HEK293 (cell line): ENCODE results near the gene PLPPR1.

Experiments
- HOXC10 ChIP-seq: sonication (generic); formaldehyde crosslinking; IDR thresholded peaks from 2 replicates; pipeline ENCODE4 v1.8.1; 2023; ENCODE audit warnings: mild to moderate bottlenecking, missing genetic modification reagents
- PRDM4 ChIP-seq: fragments of 450-650 bp; formaldehyde crosslinking; IDR thresholded peaks from 2 replicates; pipeline ENCODE4 v1.5.1; 2017; ENCODE audit warnings: missing biosample characterization, missing genetic modification characterization
- REST ChIP-seq: fragments of 450-650 bp; formaldehyde crosslinking; IDR thresholded peaks from 2 replicates; pipeline ENCODE4 v1.5.1; 2016; ENCODE audit warnings: missing biosample characterization, missing genetic modification characterization
- SALL2 ChIP-seq: fragments of 450-650 bp; formaldehyde crosslinking; IDR thresholded peaks from 2 replicates; pipeline ENCODE4 v1.5.0; 2017; ENCODE audit warnings: missing biosample characterization, mild to moderate bottlenecking, missing genetic modification characterization, borderline replicate concordance
- ZFP37 ChIP-seq: fragments of 450-650 bp; formaldehyde crosslinking; IDR thresholded peaks from 2 replicates; pipeline ENCODE4 v1.5.1; 2016; ENCODE audit warnings: missing biosample characterization, missing genetic modification characterization
- ZNF114 ChIP-seq: fragments of 450-650 bp; formaldehyde crosslinking; IDR thresholded peaks from 2 replicates; pipeline ENCODE4 v1.5.0; 2017; ENCODE audit warnings: missing biosample characterization, missing genetic modification characterization
- ZNF280D ChIP-seq: fragments of 450-650 bp; formaldehyde crosslinking; IDR thresholded peaks from 2 replicates; pipeline ENCODE4 v1.5.1; 2016; ENCODE audit warnings: missing biosample characterization, missing genetic modification characterization
- ZNF544 ChIP-seq: fragments of 450-650 bp; formaldehyde crosslinking; IDR thresholded peaks from 2 replicates; pipeline ENCODE4 v1.5.0; 2017; ENCODE audit warnings: missing biosample characterization, missing genetic modification characterization
- ZNF629 ChIP-seq: fragments of 450-650 bp; formaldehyde crosslinking; IDR thresholded peaks from 2 replicates; pipeline ENCODE4 v1.5.1; 2017; ENCODE audit warnings: missing biosample characterization, missing genetic modification characterization
- ZNF645 ChIP-seq: fragments of 450-650 bp; formaldehyde crosslinking; IDR thresholded peaks from 2 replicates; pipeline ENCODE4; 2016; ENCODE audit warnings: missing biosample characterization, missing genetic modification characterization
- ZNF837 ChIP-seq: fragments of 450-650 bp; formaldehyde crosslinking; IDR thresholded peaks from 2 replicates; pipeline ENCODE4 v1.5.1; 2016; ENCODE audit warnings: missing biosample characterization, missing genetic modification characterization
- TF ChIP-seq, protein P1 (sequence below): fragments of 450-650 bp; formaldehyde crosslinking; IDR thresholded peaks from 2 replicates; pipeline ENCODE4 v1.5.1; 2016; ENCODE audit warnings: missing biosample characterization, missing genetic modification characterization
- TF ChIP-seq, protein P2 (sequence below): fragments of 450-650 bp; formaldehyde crosslinking; IDR thresholded peaks from 2 replicates; pipeline ENCODE4 v1.5.1; 2017; ENCODE audit warnings: missing biosample characterization, missing genetic modification characterization
- TF ChIP-seq, protein P3 (sequence below): IDR thresholded peaks from 2 replicates; pipeline ENCODE4 v1.6.1; 2011; ENCODE audit warnings: mild to moderate bottlenecking, low read depth, low read length, borderline replicate concordance

- TF ChIP-seq, protein P1, sequence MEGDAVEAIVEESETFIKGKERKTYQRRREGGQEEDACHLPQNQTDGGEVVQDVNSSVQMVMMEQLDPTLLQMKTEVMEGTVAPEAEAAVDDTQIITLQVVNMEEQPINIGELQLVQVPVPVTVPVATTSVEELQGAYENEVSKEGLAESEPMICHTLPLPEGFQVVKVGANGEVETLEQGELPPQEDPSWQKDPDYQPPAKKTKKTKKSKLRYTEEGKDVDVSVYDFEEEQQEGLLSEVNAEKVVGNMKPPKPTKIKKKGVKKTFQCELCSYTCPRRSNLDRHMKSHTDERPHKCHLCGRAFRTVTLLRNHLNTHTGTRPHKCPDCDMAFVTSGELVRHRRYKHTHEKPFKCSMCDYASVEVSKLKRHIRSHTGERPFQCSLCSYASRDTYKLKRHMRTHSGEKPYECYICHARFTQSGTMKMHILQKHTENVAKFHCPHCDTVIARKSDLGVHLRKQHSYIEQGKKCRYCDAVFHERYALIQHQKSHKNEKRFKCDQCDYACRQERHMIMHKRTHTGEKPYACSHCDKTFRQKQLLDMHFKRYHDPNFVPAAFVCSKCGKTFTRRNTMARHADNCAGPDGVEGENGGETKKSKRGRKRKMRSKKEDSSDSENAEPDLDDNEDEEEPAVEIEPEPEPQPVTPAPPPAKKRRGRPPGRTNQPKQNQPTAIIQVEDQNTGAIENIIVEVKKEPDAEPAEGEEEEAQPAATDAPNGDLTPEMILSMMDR (tag by site-specific recombination) = no peak
- TF ChIP-seq ZNF837 (tag by site-specific recombination) (no peak), HOXC10 (CRISPR knock-in tag) (no peak), ZNF629 (tag by site-specific recombination) (no peak), ZNF645 (tag by site-specific recombination) (no peak), ZNF280D (tag by site-specific recombination) (no peak), ZNF114 (tag by site-specific recombination) (no peak), SALL2 (tag by site-specific recombination) (no peak), REST (no peak), ZFP37 (tag by site-specific recombination) (no peak), ZNF544 (no peak), PRDM4 (no peak)
- TF ChIP-seq, protein P2, sequence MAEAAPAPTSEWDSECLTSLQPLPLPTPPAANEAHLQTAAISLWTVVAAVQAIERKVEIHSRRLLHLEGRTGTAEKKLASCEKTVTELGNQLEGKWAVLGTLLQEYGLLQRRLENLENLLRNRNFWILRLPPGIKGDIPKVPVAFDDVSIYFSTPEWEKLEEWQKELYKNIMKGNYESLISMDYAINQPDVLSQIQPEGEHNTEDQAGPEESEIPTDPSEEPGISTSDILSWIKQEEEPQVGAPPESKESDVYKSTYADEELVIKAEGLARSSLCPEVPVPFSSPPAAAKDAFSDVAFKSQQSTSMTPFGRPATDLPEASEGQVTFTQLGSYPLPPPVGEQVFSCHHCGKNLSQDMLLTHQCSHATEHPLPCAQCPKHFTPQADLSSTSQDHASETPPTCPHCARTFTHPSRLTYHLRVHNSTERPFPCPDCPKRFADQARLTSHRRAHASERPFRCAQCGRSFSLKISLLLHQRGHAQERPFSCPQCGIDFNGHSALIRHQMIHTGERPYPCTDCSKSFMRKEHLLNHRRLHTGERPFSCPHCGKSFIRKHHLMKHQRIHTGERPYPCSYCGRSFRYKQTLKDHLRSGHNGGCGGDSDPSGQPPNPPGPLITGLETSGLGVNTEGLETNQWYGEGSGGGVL = no peak
- TF ChIP-seq, protein P3, sequence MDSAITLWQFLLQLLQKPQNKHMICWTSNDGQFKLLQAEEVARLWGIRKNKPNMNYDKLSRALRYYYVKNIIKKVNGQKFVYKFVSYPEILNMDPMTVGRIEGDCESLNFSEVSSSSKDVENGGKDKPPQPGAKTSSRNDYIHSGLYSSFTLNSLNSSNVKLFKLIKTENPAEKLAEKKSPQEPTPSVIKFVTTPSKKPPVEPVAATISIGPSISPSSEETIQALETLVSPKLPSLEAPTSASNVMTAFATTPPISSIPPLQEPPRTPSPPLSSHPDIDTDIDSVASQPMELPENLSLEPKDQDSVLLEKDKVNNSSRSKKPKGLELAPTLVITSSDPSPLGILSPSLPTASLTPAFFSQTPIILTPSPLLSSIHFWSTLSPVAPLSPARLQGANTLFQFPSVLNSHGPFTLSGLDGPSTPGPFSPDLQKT = no peak
Measured at GRCh38 chr9:100990605-100991381, 37.7 kb upstream of the PLPPR1 start.
